GM12878 (cell line): ENCODE results near the gene PRKG1. TPM values are rescaled to one million over a fixed set of nuclear protein-coding genes. Genes with fewer than 3 reads are reported as not detected.

Experiments used
- CHD2 ChIP-seq: IDR thresholded peaks from 2 replicates; pipeline ENCODE4 v1.6.1; 2011; ENCODE audit warnings: low read depth, low read length, improper control_type of control experiment, borderline replicate concordance
- CHD4 ChIP-seq: fragments of 200-600 bp; sonication (generic); IDR thresholded peaks from 2 replicates; pipeline ENCODE4 v1.6.1; 2016; ENCODE audit warnings: mild to moderate bottlenecking
- CREM ChIP-seq: IDR thresholded peaks from 2 replicates; pipeline ENCODE4 v1.6.1; 2014; ENCODE audit warnings: antibody characterized with exemption, low read depth
- E2F8 ChIP-seq: fragments of 450-650 bp; IDR thresholded peaks from 2 replicates; pipeline ENCODE4 v1.6.1; 2018; ENCODE audit warnings: mild to moderate bottlenecking, low read depth, moderate library complexity; ENCODE audit not compliant: partially characterized antibody
- EED ChIP-seq: sonication (generic); IDR thresholded peaks from 2 replicates; pipeline ENCODE4 v1.6.1; 2016; ENCODE audit warnings: antibody characterized with exemption, low read depth
- EGR1 ChIP-seq, 2 experiments: IDR thresholded peaks; 1 replicate in 1 of 2; 2 replicates in 1 of 2; pipeline ENCODE4 v1.6.1; 2011 to 2012; ENCODE audit warnings: low read depth in 2 of 2, low read length in 2 of 2, borderline replicate concordance in 1 of 2, mild to moderate bottlenecking in 1 of 2, moderate library complexity in 1 of 2
- FOXK2 ChIP-seq: fragments of 450-650 bp; IDR thresholded peaks from 2 replicates; pipeline ENCODE4 v1.6.1; 2017; ENCODE audit warnings: mild to moderate bottlenecking, moderate library complexity
- FOXM1 ChIP-seq: IDR thresholded peaks from 2 replicates; pipeline ENCODE4 v1.6.1; 2012; ENCODE audit warnings: low read depth, mild to moderate bottlenecking, inconsistent platforms, low read length, moderate library complexity
- GABPA ChIP-seq: IDR thresholded peaks from 2 replicates; pipeline ENCODE4 v1.6.1; 2014; ENCODE audit warnings: antibody characterized with exemption, low read depth, mild to moderate bottlenecking, inconsistent platforms
- GATAD2B ChIP-seq: fragments of 450-650 bp; conservative IDR thresholded peaks from 2 replicates; pipeline ENCODE4 v1.6.1; 2017; ENCODE audit warnings: low read depth, mild to moderate bottlenecking, moderate library complexity
- HDAC2 ChIP-seq: fragments of 200-600 bp; sonication (generic); IDR thresholded peaks from 2 replicates; pipeline ENCODE4 v1.6.1; 2017
- IKZF2 ChIP-seq, 2 experiments: fragments of 450-650 bp; IDR thresholded peaks; 2 replicates each; pipeline ENCODE4 v1.6.1; 2017; ENCODE audit warnings: mild to moderate bottlenecking in 2 of 2, moderate library complexity in 2 of 2
- LARP7 ChIP-seq: fragments of 450-650 bp; IDR thresholded peaks from 2 replicates; pipeline ENCODE4 v1.6.1; 2017; ENCODE audit warnings: mild to moderate bottlenecking
- MYB ChIP-seq: fragments of 150-350 bp; IDR thresholded peaks from 2 replicates; pipeline ENCODE4 v1.6.1; 2014; ENCODE audit warnings: mild to moderate bottlenecking, low read depth, low read length, borderline replicate concordance
- MYC ChIP-seq: IDR thresholded peaks from 2 replicates; pipeline ENCODE4 v1.6.1; 2011; ENCODE audit warnings: mild to moderate bottlenecking, low read length, moderate library complexity, inconsistent platforms; ENCODE audit not compliant: insufficient read depth, insufficient replicate concordance, insufficient read length, severe bottlenecking
- NFXL1 ChIP-seq: fragments of 450-650 bp; IDR thresholded peaks from 2 replicates; pipeline ENCODE4 v1.6.1; 2017; ENCODE audit warnings: antibody characterized with exemption, mild to moderate bottlenecking, borderline replicate concordance
- NR2C2 ChIP-seq: IDR thresholded peaks from 2 replicates; pipeline ENCODE4 v1.6.1; 2011; ENCODE audit warnings: borderline replicate concordance, low read depth; ENCODE audit not compliant: control insufficient read depth, insufficient read length
- PKNOX1 ChIP-seq: fragments of 450-650 bp; IDR thresholded peaks from 2 replicates; pipeline ENCODE4 v1.6.1; 2016; ENCODE audit warnings: mild to moderate bottlenecking
- PRDM15 ChIP-seq: fragments of 450-650 bp; formaldehyde crosslinking; IDR thresholded peaks from 2 replicates; pipeline ENCODE4 v1.4.0; 2020; ENCODE audit warnings: mild to moderate bottlenecking, moderate library complexity
- RBBP5 ChIP-seq: fragments of 200-600 bp; sonication (generic); conservative IDR thresholded peaks from 2 replicates; pipeline ENCODE4 v1.6.1; 2016
- RCOR1 ChIP-seq: conservative IDR thresholded peaks from 2 replicates; pipeline ENCODE4 v1.6.1; 2012; ENCODE audit warnings: low read depth, low read length, improper control_type of control experiment
- RELA ChIP-seq: fragments of 450-650 bp; IDR thresholded peaks from 2 replicates; pipeline ENCODE4 v1.8.0; 2014; ENCODE audit warnings: borderline replicate concordance; ENCODE audit not compliant: partially characterized antibody
- SMAD5 ChIP-seq: IDR thresholded peaks from 2 replicates; pipeline ENCODE4 v1.6.1; 2016; ENCODE audit warnings: antibody characterized with exemption, low read depth
- STAT3 ChIP-seq: IDR thresholded peaks from 2 replicates; pipeline ENCODE4 v1.6.1; 2011; ENCODE audit warnings: low read depth, low read length, improper control_type of control experiment
- SUZ12 ChIP-seq: fragments of 200-600 bp; sonication (generic); IDR thresholded peaks from one replicate; pipeline ENCODE4 v1.6.1; 2018; ENCODE audit warnings: antibody characterized with exemption, mild to moderate bottlenecking; ENCODE audit not compliant: unreplicated experiment
- TBL1XR1 ChIP-seq: IDR thresholded peaks from 2 replicates; pipeline ENCODE4 v1.6.1; 2012; ENCODE audit warnings: low read depth, low read length, improper control_type of control experiment
- YY1 ChIP-seq: IDR thresholded peaks from 2 replicates; pipeline ENCODE4 v1.6.1; 2011; ENCODE audit warnings: low read depth, mild to moderate bottlenecking, low read length
- ZBED1 ChIP-seq: IDR thresholded peaks from 2 replicates; pipeline ENCODE4 v1.6.1; 2016; ENCODE audit warnings: borderline replicate concordance
- polyA plus RNA-seq, 11 experiments: library from polyadenylated mRNA; depleted of rRNA in 4 of 11; unstranded in 6 of 11; stranded (reverse) in 5 of 11; fragments of >200 nt; fragmentation: Nextera tagmentation in 4 of 11; fragmentation: Illumina TruSeq in 1 of 11; extraction: Ambion mirVana in 4 of 11; extraction: Trizol in 1 of 11; gene quantifications; 1 replicate in 1 of 11; 2 replicates in 10 of 11; pipeline versions ENCODE4 v1.2.1 to v1.2.3, GENCODE V29; 2011 to 2016; ENCODE audit warnings: inconsistent platforms in 2 of 11, missing spikeins in 2 of 11, low read depth in 1 of 11
- total RNA-seq, 4 experiments: library from RNA; depleted of rRNA in 3 of 4; stranded (reverse); fragments of >200 nt in 3 of 4; fragmentation: Illumina TruSeq in 1 of 4; extraction: Trizol in 1 of 4; gene quantifications; 2 replicates each; pipeline versions ENCODE4 v1.2.1 to v1.2.3, GENCODE V29; 2013 to 2021

Gene PRKG1
- total and polyA plus RNA-seq, 10 of the 15 experiments (the other 5 are each of a cell fraction or from before 2014, with no cell fraction given) = 0.04 to 0.05 TPM; not detected in 8

GRCh38 chr10:52216852-52217251 lies 1142.6 kb downstream of the PRKG1 start (continued):
- TF ChIP-seq PRDM15 (CRISPR knock-in tag) (no peak), CHD4 (no peak), PKNOX1 (no peak), CHD2 (no peak), MYC (no peak), TBL1XR1 (no peak), RELA (no peak), SUZ12 (no peak), GABPA (peak; percentile 21; the same call in 1 of the 2 replicates), YY1 (no peak), NFXL1 (no peak), FOXM1 (no peak), RCOR1 (no peak), EGR1 (IDR thresholded peaks at IDR 0.05; ENCODE audit: borderline replicate concordance in 1 of 2, low read depth in 2 of 2, low read length in 2 of 2) (no peak), HDAC2 (no peak), FOXK2 (no peak), GATAD2B (no peak), RBBP5 (no peak), EED (peak; percentile 78), SMAD5 (no peak), NR2C2 (no peak), LARP7 (no peak), ZBED1 (no peak), STAT3 (no peak), IKZF2 (IDR thresholded peaks at IDR 0.05) (peak; percentile 41 to 65), E2F8 (no peak), MYB (no peak), CREM (no peak)
